ENCODE results near the gene P2RY2.
"Not testable (repeated sequence)": the region's sequence is repeated elsewhere in the genome, so short reads cannot be mapped to it uniquely, and the experiment has no call there.

Gene P2RY2

DNA sequence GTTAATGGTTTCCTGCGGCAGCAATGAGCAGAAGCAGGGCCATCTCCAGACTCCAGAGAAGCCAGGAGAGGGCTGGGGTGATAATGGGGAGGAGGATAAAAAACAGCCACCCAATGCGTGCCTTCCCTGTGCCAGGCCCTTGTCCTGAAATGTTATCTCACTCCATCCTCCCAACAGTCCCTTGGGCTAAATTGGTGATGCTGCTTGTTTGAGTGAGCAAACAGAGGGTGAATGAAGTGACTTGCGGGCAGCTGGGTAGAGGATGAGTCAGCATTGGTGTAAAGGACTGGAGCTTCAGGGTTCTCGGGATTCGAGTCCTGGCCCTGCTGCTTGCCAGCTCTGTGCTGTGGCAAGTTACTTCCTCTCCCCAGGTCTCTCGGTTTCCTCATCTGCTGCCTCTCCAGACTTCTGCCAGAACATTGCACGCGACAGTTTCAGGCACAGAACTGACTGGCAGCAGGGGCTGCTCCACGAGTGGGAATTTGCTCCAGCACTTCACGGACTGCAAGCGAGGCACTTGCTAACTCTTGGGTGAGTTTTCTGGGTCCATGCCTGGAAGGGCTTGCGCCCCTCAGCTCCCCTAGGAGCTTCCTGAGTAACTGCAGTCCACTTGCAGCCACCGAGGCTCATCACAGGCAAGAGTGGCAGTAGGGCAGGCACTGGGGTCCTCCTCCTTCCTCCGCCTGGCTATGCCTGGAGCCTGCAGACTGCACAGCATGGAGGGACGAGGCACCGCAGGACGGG, 54.0 kb downstream of the P2RY2 start, which contains the start of gene P2RY6:
Gene P2RY6, plus strand, starts transcription at position 403 of the 744 bp plus-strand sequence. CDS start 24,181 bp downstream, outside the sequence.
- no peak for DNase-seq (ENCODE audit: low read depth, low spot score)
- no peaks in the 10 kb centered on the region for H3K36me3 ChIP-seq (ENCODE audit: insufficient read depth, insufficient read length, low read length)
- no peaks in the 10 kb centered on the region for H3K9me3 ChIP-seq (ENCODE audit: insufficient read depth, low read length)
- peaks cover 30% of the 10 kb centered on the region for H3K4me1 ChIP-seq (ENCODE audit: insufficient read depth, insufficient read length)
- no peaks in the 10 kb centered on the region for H3K27me3 ChIP-seq (ENCODE audit: insufficient read depth, insufficient read length)
- H3K9ac ChIP-seq (ENCODE audit: insufficient read length, low read depth): peak within 1 kb of the TSS; percentile 10
- TF ChIP-seq SUZ12 (IDR thresholded peaks at IDR 0.05; ENCODE audit: extremely low read depth, insufficient read depth, insufficient read length): no peak
- no peak for TF ChIP-seq ZNF274 (IDR thresholded peaks at IDR 0.05; ENCODE audit: low read depth, low read length)
- no peak for TF ChIP-seq YY1 (IDR thresholded peaks at IDR 0.05; ENCODE audit: insufficient read depth, insufficient read length)
- no peak within 1 kb of the TSS for H3K4me3 ChIP-seq (ENCODE audit: insufficient read length, low read depth)

DNA sequence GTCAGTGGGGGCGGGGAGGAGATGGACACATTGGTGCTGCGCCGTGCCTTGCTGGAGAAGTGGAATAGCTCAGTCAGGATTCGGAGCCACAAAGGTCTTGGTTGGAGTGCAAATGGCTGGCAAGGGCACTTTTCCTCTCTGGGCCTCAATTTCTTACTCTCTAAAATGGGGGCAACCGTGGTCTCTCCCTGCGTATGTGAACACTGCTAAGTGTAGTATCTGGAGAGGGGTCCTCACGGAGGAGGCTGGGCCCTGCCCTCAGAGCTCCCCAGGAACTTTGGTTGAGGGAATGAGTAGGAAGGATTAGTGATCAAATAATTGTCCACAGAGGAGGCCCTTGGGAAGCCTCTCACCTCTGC, 54.6 kb downstream of the P2RY2 start:
- no peak overlapping the region for H3K4me3 ChIP-seq (ENCODE audit: insufficient read length, low read depth)
- H3K9me3 ChIP-seq (ENCODE audit: insufficient read depth, low read length): no peaks in the 10 kb centered on the region
- H3K27me3 ChIP-seq (ENCODE audit: insufficient read depth, insufficient read length): no peaks in the 10 kb centered on the region
- no peaks in the 10 kb centered on the region for H3K36me3 ChIP-seq (ENCODE audit: insufficient read depth, insufficient read length, low read length)
- no peak for DNase-seq (ENCODE audit: low read depth, low spot score)
- H3K4me1 ChIP-seq (ENCODE audit: insufficient read depth, insufficient read length): peaks cover 27% of the 10 kb centered on the region
- H3K9ac ChIP-seq (ENCODE audit: insufficient read length, low read depth): no peak overlapping the region
- TF ChIP-seq YY1 (IDR thresholded peaks at IDR 0.05; ENCODE audit: insufficient read depth, insufficient read length) (no peak), ZNF274 (IDR thresholded peaks at IDR 0.05; ENCODE audit: low read depth, low read length) (no peak), SUZ12 (IDR thresholded peaks at IDR 0.05; ENCODE audit: extremely low read depth, insufficient read depth, insufficient read length) (no peak)

DNA sequence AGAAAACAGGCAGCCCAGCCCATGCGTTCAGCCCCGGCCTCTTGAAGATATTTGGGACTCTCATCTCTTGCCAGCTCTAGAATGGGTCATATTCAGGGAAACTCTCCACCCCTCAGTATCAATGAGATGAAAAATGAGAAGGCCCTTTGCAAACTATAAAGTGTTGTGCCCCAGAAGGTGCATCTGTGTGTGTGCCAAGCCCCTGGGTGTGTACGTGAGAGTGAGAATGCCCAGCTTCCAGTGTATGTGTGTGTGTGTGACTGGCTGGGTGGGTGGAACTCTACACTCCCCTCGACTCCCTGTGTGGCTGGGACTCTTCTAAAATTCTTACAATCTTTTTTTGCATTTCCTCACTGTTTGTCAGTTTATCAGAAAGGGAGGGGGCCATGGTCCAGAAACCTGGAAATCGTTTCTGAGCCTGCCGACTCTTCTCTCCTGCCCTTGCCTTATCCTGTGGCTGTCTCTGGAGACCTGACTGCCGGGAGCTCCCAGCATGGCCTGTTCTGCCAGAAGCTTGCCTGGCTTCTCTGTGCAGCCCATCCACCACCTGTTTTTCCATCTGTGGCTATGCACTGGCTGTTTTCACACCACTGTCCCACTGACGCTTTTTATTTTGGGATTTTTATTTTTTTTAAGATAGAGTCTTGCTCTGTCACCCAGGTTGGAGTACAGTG, 55.3 kb downstream of the P2RY2 start:
- Histone ChIP-seq H3K36me3 (ENCODE audit: insufficient read depth, insufficient read length, low read length) (no peaks in the 10 kb centered on the region), H3K9me3 (ENCODE audit: insufficient read depth, low read length) (no peaks in the 10 kb centered on the region), H3K9ac (ENCODE audit: insufficient read length, low read depth) (no peak overlapping the region), H3K4me3 (ENCODE audit: insufficient read length, low read depth) (no peak overlapping the region), H3K4me1 (ENCODE audit: insufficient read depth, insufficient read length) (peaks cover 27% of the 10 kb centered on the region), H3K27me3 (ENCODE audit: insufficient read depth, insufficient read length) (no peaks in the 10 kb centered on the region)
- DNase-seq (ENCODE audit: low read depth, low spot score): no peak
- TF ChIP-seq SUZ12 (IDR thresholded peaks at IDR 0.05; ENCODE audit: extremely low read depth, insufficient read depth, insufficient read length): no peak
- no peak for TF ChIP-seq ZNF274 (IDR thresholded peaks at IDR 0.05; ENCODE audit: low read depth, low read length)
- no peak for TF ChIP-seq YY1 (IDR thresholded peaks at IDR 0.05; ENCODE audit: insufficient read depth, insufficient read length)

- H3K36me3 ChIP-seq (ENCODE audit: insufficient read depth, insufficient read length, low read length); DNase-seq (ENCODE audit: low read depth, low spot score); H3K4me3 ChIP-seq (ENCODE audit: insufficient read length, low read depth); H3K9ac ChIP-seq (ENCODE audit: insufficient read length, low read depth); H3K27me3 ChIP-seq (ENCODE audit: insufficient read depth, insufficient read length); H3K9me3 ChIP-seq (ENCODE audit: insufficient read depth, low read length): not testable (repeated sequence)
- peaks cover 27% of the 10 kb centered on the region for H3K4me1 ChIP-seq (ENCODE audit: insufficient read depth, insufficient read length)
These were observed 56.1 kb downstream of the P2RY2 start for GRCh38 chr11:73274191-73274590.

DNA sequence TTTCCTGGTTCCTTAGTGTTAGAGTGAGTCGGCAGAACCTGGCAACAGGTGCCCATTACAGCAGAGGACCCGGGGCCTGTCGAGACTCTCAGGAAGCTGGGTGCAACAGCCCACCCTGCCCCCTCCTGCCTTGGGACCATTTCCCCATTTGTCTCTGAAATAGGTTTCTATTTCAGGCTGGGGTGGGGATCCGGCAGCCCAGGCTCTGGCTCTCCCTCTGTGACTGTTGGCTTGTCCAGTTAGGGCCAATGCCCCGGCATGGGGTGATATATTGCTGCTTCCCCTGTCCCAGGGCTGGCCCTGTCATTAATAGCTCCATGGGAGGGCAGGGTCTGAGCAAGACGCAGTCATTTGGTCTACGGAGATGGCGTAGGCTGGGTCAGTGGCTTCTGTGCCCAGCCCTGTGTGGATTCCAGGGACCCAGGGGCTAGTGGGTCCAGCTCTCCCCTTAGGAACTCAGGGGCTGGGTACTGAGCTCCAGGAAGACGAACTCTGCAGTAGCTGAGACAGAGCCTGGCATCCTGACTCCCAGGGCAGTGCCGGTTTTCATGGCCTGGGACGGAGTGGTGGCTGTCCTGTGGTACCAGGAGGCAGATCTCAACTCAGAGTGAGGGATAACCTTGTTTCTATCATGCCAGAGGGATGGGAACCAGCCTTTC, 56.8 kb downstream of the P2RY2 start:
- Histone ChIP-seq H3K4me1 (ENCODE audit: insufficient read depth, insufficient read length) (peaks cover 22% of the 10 kb centered on the region), H3K9me3 (ENCODE audit: insufficient read depth, low read length) (no peaks in the 10 kb centered on the region), H3K9ac (ENCODE audit: insufficient read length, low read depth) (no peak overlapping the region), H3K27me3 (ENCODE audit: insufficient read depth, insufficient read length) (no peaks in the 10 kb centered on the region), H3K36me3 (ENCODE audit: insufficient read depth, insufficient read length, low read length) (no peaks in the 10 kb centered on the region), H3K4me3 (ENCODE audit: insufficient read length, low read depth) (no peak overlapping the region)
- TF ChIP-seq SUZ12 (IDR thresholded peaks at IDR 0.05; ENCODE audit: extremely low read depth, insufficient read depth, insufficient read length): no peak
- no peak for TF ChIP-seq YY1 (IDR thresholded peaks at IDR 0.05; ENCODE audit: insufficient read depth, insufficient read length)
- no peak for TF ChIP-seq ZNF274 (IDR thresholded peaks at IDR 0.05; ENCODE audit: low read depth, low read length)
- no peak for DNase-seq (ENCODE audit: low read depth, low spot score)

DNA sequence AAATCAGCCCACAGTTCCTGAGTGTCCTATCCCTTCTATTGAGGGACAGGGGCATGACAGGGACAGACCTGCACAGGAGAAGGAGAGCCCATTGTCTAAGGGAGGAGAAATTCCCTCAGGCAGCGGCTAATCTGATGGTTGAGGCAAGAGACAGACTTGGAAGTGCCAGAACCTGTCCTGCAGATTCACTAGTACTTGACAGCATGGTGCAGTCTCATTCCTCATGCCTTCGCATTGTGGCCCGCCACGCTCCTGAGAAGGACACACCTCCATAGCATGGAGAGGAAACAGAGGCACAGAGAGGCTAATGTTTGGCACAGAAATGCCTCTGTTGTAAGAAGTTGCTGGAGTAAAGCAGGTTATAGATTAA, 57.3 kb downstream of the P2RY2 start:
- no peak for TF ChIP-seq YY1 (IDR thresholded peaks at IDR 0.05; ENCODE audit: insufficient read depth, insufficient read length)
- Histone ChIP-seq H3K9me3 (ENCODE audit: insufficient read depth, low read length) (no peaks in the 10 kb centered on the region), H3K4me3 (ENCODE audit: insufficient read length, low read depth) (no peak overlapping the region), H3K9ac (ENCODE audit: insufficient read length, low read depth) (no peak overlapping the region), H3K4me1 (ENCODE audit: insufficient read depth, insufficient read length) (peaks cover 20% of the 10 kb centered on the region), H3K27me3 (ENCODE audit: insufficient read depth, insufficient read length) (no peaks in the 10 kb centered on the region), H3K36me3 (ENCODE audit: insufficient read depth, insufficient read length, low read length) (no peaks in the 10 kb centered on the region)
- DNase-seq (ENCODE audit: low read depth, low spot score): no peak

DNA sequence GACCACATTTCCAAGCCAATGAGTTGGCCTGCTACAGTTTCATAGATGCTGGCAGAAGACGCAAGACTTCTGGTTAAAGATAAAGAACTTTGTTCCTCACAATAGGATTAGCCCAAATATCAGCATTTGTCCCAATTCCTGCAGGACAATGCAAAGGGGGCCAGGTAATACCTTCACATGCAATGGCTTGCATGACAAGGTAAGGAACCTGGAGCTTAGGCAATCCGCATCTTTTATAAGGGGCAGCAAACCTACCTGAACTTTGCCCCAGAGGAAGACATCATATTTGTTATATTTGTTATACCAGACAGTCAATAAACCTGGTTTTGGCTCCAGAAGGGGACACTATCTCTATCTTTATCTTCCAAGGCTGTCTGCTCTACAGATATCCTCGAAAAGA, 59.4 kb downstream of the P2RY2 start:
- DNase-seq (ENCODE audit: low read depth, low spot score): no peak
- no peak overlapping the region for H3K4me3 ChIP-seq (ENCODE audit: insufficient read length, low read depth)
- no peak overlapping the region for H3K9ac ChIP-seq (ENCODE audit: insufficient read length, low read depth)
- no peaks in the 10 kb centered on the region for H3K9me3 ChIP-seq (ENCODE audit: insufficient read depth, low read length)
- H3K36me3 ChIP-seq (ENCODE audit: insufficient read depth, insufficient read length, low read length): no peaks in the 10 kb centered on the region
- TF ChIP-seq ZNF274 (IDR thresholded peaks at IDR 0.05; ENCODE audit: low read depth, low read length): no peak
- TF ChIP-seq SUZ12 (IDR thresholded peaks at IDR 0.05; ENCODE audit: extremely low read depth, insufficient read depth, insufficient read length): no peak
- no peak for TF ChIP-seq YY1 (IDR thresholded peaks at IDR 0.05; ENCODE audit: insufficient read depth, insufficient read length)
- H3K27me3 ChIP-seq (ENCODE audit: insufficient read depth, insufficient read length): no peaks in the 10 kb centered on the region
- H3K4me1 ChIP-seq (ENCODE audit: insufficient read depth, insufficient read length): peaks cover 13% of the 10 kb centered on the region
